ENCODE data around the gene SNRPN. TPM values are rescaled to one million over a fixed set of nuclear protein-coding genes. Genes with fewer than 3 reads are reported as not detected.
A peak's percentile ranks its signal among the peaks of the same experiment; 100 is the strongest.
"Not testable (repeated sequence)": the region's sequence is repeated elsewhere in the genome, so short reads cannot be mapped to it uniquely, and the experiment has no call there.

The SNRPN gene
- total RNA-seq, 1 experiment from 2014 or later, result 900 TPM

DNA sequence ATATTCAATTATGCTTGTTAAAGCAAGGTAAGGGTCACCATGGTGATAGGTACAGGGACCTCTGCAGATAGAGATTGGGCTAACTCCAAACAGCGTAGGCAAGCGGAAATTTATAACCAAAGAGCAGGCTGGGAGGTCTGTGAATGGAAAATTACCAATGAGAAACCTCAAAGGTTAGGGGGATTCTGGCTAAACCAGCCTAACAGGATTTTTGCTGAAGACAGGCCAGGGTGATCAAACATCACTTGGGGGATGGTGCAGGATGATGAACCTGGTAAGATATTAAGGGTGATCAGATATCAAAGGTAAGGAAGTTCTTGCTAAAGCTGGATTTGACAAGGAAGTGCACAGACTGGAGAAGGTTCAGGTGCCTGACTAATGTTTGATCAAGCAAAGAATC lies 35.3 kb upstream of the SNRPN start:
- peaks cover 59 to 77% of the 10 kb centered on the region in 2 experiments for H3K9me3 Mint-ChIP-seq
- H3K79me1 ChIP-seq (ENCODE audit: insufficient read depth, low read depth, low read length, poor library complexity, severe bottlenecking), result no peaks in the 10 kb centered on the region
- H3K23me2 ChIP-seq (ENCODE audit: insufficient read length, low read depth, low read length, poor library complexity, severe bottlenecking), result no peaks in the 10 kb centered on the region
- DNase-seq, result peak; percentile 40
- no peak overlapping the region for H4K8ac ChIP-seq (replicated peaks; ENCODE audit: insufficient read length, low read depth, low read length)
- no peak overlapping the region for H2BK20ac ChIP-seq (ENCODE audit: low read depth, low read length, poor library complexity, severe bottlenecking)
- no peaks in the 10 kb centered on the region for H3K27me3 ChIP-seq (ENCODE audit: insufficient read depth, low read length)
- peak overlapping the region; percentile 74 for H3K27ac ChIP-seq (ENCODE audit: insufficient read length, low read depth, low read length)
- no peak overlapping the region for H2BK120ac ChIP-seq (ENCODE audit: low read depth, low read length, poor library complexity, severe bottlenecking)
- H2BK15ac ChIP-seq (ENCODE audit: low read depth, low read length), result no peak overlapping the region
- no peak overlapping the region for H3T11ph ChIP-seq (ENCODE audit: low read length)
- H3K4ac ChIP-seq (ENCODE audit: low read depth, low read length), result no peak overlapping the region; the same call in 1 of the 2 replicates
- no peak overlapping the region for H4K91ac ChIP-seq (ENCODE audit: insufficient read length, low read depth, low read length)
- no peak overlapping the region for H2BK5ac ChIP-seq (ENCODE audit: insufficient read length, low read length)
- no peaks in the 10 kb centered on the region for H3K79me2 ChIP-seq (ENCODE audit: insufficient read depth, low read length)
- peaks cover 29% of the 10 kb centered on the region in 2 experiments for H3K4me1 Mint-ChIP-seq
- H3K4me2 ChIP-seq (ENCODE audit: insufficient read depth, insufficient read length, low read length), result peak overlapping the region; percentile 40
- H3K27me3 Mint-ChIP-seq (ENCODE audit: low read depth), result no peaks in the 10 kb centered on the region
- no CpG with 5 or more reads among the region's 2 CpGs for WGBS (ENCODE audit: extremely low coverage, insufficient read length, low lambda C conversion rate)
- H3K36me3 Mint-ChIP-seq (ENCODE audit: insufficient read depth in 1 of 3, low read depth in 3 of 3), result peaks cover 12 to 13% (median 12%) of the 10 kb centered on the region in 3 experiments
- no peak overlapping the region for H3K56ac ChIP-seq (ENCODE audit: insufficient read length, low read depth, low read length)
- no peak overlapping the region for H2AK5ac ChIP-seq (ENCODE audit: insufficient read length, low read length)
- H3K23ac ChIP-seq (ENCODE audit: insufficient read length, low read depth, low read length), result no peak overlapping the region
- H4K5ac ChIP-seq (ENCODE audit: insufficient read length, low read depth, low read length), result no peak overlapping the region
- no peak overlapping the region for H3K14ac ChIP-seq (ENCODE audit: insufficient read depth, low read length)
- H3K9ac ChIP-seq (ENCODE audit: extremely low read depth, insufficient read length, low read length), result no peak overlapping the region
- no peaks in the 10 kb centered on the region for H4K20me1 ChIP-seq (ENCODE audit: control insufficient read depth, insufficient read depth, insufficient read length)
- H2AFZ ChIP-seq (ENCODE audit: low read length), result no peak overlapping the region
- H3K18ac ChIP-seq (ENCODE audit: insufficient read length, low read depth, low read length), result peak overlapping the region; percentile 15
- peak overlapping the region; percentile 46 to 90 (median 69); a peak in 3 of 7 replicates for H3K27ac Mint-ChIP-seq
- H3K4me1 ChIP-seq (ENCODE audit: insufficient read depth, low read length), result peaks cover 2% of the 10 kb centered on the region; the same call in 1 of the 2 replicates
- TF ChIP-seq CTCF (conservative IDR thresholded peaks at IDR 0.05), result no peak
- H2BK12ac ChIP-seq (ENCODE audit: insufficient read length, low read depth, low read length), result no peak overlapping the region
- peaks cover 22% of the 10 kb centered on the region for H3K9me3 ChIP-seq (ENCODE audit: control insufficient read depth, low read depth, low read length)
- peak overlapping the region in 1 of 2 experiments; percentile 38; a peak in 1 of 5 replicates for H3K4me3 Mint-ChIP-seq

- H3K4me2 ChIP-seq (ENCODE audit: insufficient read depth, insufficient read length, low read length); H2BK12ac ChIP-seq (ENCODE audit: insufficient read length, low read depth, low read length); H4K91ac ChIP-seq (ENCODE audit: insufficient read length, low read depth, low read length); H2BK20ac ChIP-seq (ENCODE audit: low read depth, low read length, poor library complexity, severe bottlenecking); H3K23me2 ChIP-seq (ENCODE audit: insufficient read length, low read depth, low read length, poor library complexity, severe bottlenecking); H3K56ac ChIP-seq (ENCODE audit: insufficient read length, low read depth, low read length); H3K4me3 Mint-ChIP-seq; H3K4ac ChIP-seq (ENCODE audit: low read depth, low read length); DNase-seq; H4K8ac ChIP-seq (replicated peaks; ENCODE audit: insufficient read length, low read depth, low read length); H3K18ac ChIP-seq (ENCODE audit: insufficient read length, low read depth, low read length); H3K79me2 ChIP-seq (ENCODE audit: insufficient read depth, low read length); H3K27me3 ChIP-seq (ENCODE audit: insufficient read depth, low read length); H3K27me3 Mint-ChIP-seq (ENCODE audit: low read depth); H2BK15ac ChIP-seq (ENCODE audit: low read depth, low read length); H3K36me3 Mint-ChIP-seq (ENCODE audit: insufficient read depth in 1 of 3, low read depth in 3 of 3); H2AFZ ChIP-seq (ENCODE audit: low read length); H3K27ac Mint-ChIP-seq; H3K9ac ChIP-seq (ENCODE audit: extremely low read depth, insufficient read length, low read length); H3K27ac ChIP-seq (ENCODE audit: insufficient read length, low read depth, low read length); H3K4me1 ChIP-seq (ENCODE audit: insufficient read depth, low read length); H3K23ac ChIP-seq (ENCODE audit: insufficient read length, low read depth, low read length); H4K20me1 ChIP-seq (ENCODE audit: control insufficient read depth, insufficient read depth, insufficient read length); H2BK120ac ChIP-seq (ENCODE audit: low read depth, low read length, poor library complexity, severe bottlenecking); H2AK5ac ChIP-seq (ENCODE audit: insufficient read length, low read length); H3K14ac ChIP-seq (ENCODE audit: insufficient read depth, low read length); H3K79me1 ChIP-seq (ENCODE audit: insufficient read depth, low read depth, low read length, poor library complexity, severe bottlenecking); H3T11ph ChIP-seq (ENCODE audit: low read length); H4K5ac ChIP-seq (ENCODE audit: insufficient read length, low read depth, low read length); H2BK5ac ChIP-seq (ENCODE audit: insufficient read length, low read length): not testable (repeated sequence)
- peaks cover 31% of the 10 kb centered on the region in 2 experiments for H3K4me1 Mint-ChIP-seq
- H3K9me3 ChIP-seq (ENCODE audit: control insufficient read depth, low read depth, low read length), result peaks cover 32% of the 10 kb centered on the region
- peaks cover 50 to 79% of the 10 kb centered on the region in 2 experiments for H3K9me3 Mint-ChIP-seq
- WGBS (ENCODE audit: extremely low coverage, insufficient read length, low lambda C conversion rate), result no CpG with 5 or more reads among the region's 6 CpGs
These were observed 32.0 kb upstream of the SNRPN start for GRCh38 chr15:24922781-24923180.

Data from H9 (cell line).